Hematopoietic multipotent progenitor cell treated with erythropoietin and hydrocortisone succinate and interleukin-3 and kit ligand, for 6 days (in vitro differentiated cells): ENCODE data around the gene TSPAN5.
"Not testable (repeated sequence)": the region's sequence is repeated elsewhere in the genome, so short reads cannot be mapped to it uniquely, and the experiment has no call there.

Experiments
- DNase-seq: peaks from one replicate; pipeline ENCODE4 v3.0.0-alpha.2; 2015

Gene TSPAN5

GRCh38 chr4:98544141-98544817 lies 114.1 kb downstream of the TSPAN5 start:
- DNase-seq: no peak

- DNase-seq: no peak
Observed at GRCh38 chr4:98542011-98542410, 116.4 kb downstream of the TSPAN5 start.

GRCh38 chr4:98540803-98541202 lies 117.6 kb downstream of the TSPAN5 start:
- DNase-seq: no peak

- DNase-seq: no peak
Observed at GRCh38 chr4:98539741-98540140, 118.7 kb downstream of the TSPAN5 start.

- no peak for DNase-seq
Observed at GRCh38 chr4:98539299-98539698, 119.1 kb downstream of the TSPAN5 start.

- no peak for DNase-seq
Observed at GRCh38 chr4:98536631-98537030, 121.8 kb downstream of the TSPAN5 start.

- DNase-seq: not testable (repeated sequence)
Observed at GRCh38 chr4:98534146-98534545, 124.3 kb downstream of the TSPAN5 start.

- no peak for DNase-seq
Observed at GRCh38 chr4:98530572-98530971, 127.8 kb downstream of the TSPAN5 start.

- DNase-seq: no peak
Observed at GRCh38 chr4:98529970-98530569, 128.3 kb downstream of the TSPAN5 start.

- DNase-seq: no peak
Observed at GRCh38 chr4:98528882-98529281, 129.5 kb downstream of the TSPAN5 start.

- no peak for DNase-seq
Observed at GRCh38 chr4:98527534-98528269, 130.7 kb downstream of the TSPAN5 start.

- DNase-seq: no peak
Observed at GRCh38 chr4:98524230-98524629, 134.2 kb downstream of the TSPAN5 start.

- DNase-seq: no peak
Observed at GRCh38 chr4:98522636-98523395, 135.6 kb downstream of the TSPAN5 start.

- DNase-seq: no peak
Observed at GRCh38 chr4:98522062-98522461, 136.3 kb downstream of the TSPAN5 start.

- DNase-seq: no peak
Observed at GRCh38 chr4:98521486-98521885, 136.9 kb downstream of the TSPAN5 start.

GRCh38 chr4:98519268-98519977 lies 139.0 kb downstream of the TSPAN5 start:
- DNase-seq: no peak

- DNase-seq: no peak
Observed at GRCh38 chr4:98518559-98519267, 139.7 kb downstream of the TSPAN5 start.

- no peak for DNase-seq
Observed at GRCh38 chr4:98517218-98518021, 141.0 kb downstream of the TSPAN5 start.

- no peak for DNase-seq
Observed at GRCh38 chr4:98516441-98517217, 141.8 kb downstream of the TSPAN5 start.

- no peak for DNase-seq
Observed at GRCh38 chr4:98516042-98516440, 142.4 kb downstream of the TSPAN5 start.
